ENCODE data around the gene YAP1.
A peak's percentile ranks its signal among the peaks of the same experiment; 100 is the strongest.

YAP1 gene

DNA sequence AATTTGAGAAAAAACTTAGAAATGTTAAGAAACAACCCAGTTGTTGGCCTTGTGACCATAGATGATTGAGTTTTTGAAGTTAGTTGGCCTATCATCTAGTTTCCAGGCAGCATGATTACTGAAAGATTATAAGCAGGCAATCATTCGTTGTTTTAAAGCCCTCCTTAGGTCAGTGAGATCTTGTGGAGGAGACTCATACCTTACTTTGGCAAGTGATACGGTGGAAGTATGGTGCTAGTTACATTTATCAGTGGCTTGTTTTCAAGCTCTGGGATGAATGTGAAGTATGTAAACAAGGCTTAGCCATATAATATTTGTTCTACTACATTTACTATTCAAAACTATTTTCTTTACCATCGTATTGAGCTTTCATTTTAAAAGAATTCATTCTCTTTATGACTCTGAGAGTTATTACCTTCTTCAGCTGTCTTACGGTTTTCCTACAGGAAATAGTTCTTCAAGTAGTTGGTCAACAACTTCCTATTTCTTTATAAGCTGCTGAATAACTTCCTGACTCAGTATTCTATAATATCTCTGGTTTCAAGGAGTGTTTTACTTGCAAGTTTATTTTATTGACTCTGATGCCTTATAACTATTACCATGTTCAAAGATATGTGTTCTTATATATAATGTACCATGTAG, 7.3 kb downstream of the YAP1 start:
- no peak for DNase-seq

DNA sequence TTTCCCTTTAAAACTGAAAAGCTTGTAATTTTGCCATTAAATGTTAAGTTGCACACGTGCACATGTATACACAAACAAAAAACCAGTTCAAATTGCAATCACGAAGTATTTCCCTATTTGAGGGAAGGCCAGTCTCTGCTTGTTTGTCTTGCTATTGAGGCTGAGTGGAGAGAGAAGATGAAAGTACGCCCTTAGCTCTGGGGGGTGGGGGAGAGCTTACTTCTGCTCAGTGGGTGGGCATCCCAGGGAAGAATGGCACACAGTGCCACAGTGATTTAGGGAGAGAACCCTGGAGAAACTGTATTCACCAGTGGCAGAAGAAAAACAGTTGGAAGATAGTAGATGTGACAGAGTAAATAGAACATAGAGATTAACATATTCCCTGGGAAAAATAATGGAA, 8.7 kb downstream of the YAP1 start:
- DNase-seq = peak; percentile 68

DNA sequence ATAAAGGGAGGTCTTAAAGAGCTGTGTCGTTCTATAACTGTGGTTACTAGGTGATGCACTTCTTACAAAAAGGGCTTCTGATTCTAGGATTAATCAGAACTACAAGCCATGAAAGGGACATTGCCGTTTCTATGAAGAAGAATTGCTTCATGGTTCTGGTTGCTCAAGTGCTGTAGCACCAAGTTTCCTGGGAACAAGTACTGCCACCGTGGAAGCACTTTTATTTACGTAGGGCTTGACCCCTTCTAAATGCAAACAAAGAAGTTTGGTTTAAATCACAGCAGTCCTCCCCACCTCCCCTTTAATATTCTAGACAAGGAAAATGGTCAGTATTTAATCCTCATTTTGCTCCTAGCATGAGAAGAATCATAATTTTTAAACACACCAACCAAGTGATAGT, 9.8 kb downstream of the YAP1 start:
- DNase-seq = peak; percentile 42

DNA sequence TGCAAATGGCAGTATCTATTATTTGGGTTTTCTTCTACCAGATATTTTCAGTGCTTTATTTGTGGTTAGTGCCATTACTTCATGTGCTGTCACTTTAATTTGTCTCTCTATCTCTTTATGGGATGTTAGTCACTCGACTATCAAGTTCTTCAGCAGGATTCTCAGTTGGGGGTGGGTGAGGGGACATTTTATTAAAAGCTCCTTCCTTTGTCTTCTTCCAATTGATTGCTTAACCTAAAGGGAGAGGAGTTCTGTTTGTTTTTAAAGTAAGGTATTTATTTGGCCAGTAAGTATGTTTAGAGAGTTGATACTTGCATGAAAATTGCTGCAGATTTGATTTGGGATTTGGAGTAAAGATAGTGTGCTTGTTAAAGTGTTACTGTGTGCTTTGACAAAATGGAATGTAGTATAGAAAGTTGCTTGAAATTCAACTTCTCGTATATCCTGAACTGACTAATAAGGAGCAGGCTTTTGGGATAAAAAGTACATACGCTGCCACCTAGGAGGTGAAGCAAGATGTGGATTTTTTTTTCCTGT, 10.3 kb downstream of the YAP1 start:
- DNase-seq = no peak

DNA sequence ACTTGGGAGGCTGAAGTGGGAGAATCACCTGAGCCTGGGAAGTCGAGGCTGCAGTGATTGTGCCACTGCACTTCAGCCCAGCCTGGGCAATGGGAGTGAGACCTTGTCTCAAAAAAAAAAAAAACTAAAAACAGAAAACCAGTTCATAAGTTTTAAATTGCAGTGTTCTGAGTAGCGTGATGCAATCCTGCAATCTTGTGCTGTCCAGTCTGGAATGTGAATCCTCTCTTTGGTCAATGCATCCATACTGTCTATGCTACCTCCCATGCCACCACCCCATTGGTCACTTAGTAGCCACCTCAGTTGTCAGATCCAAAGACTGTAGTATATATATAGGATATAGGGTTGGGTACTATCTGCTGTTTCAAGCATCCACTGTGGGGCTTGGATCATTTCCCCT, 11.1 kb downstream of the YAP1 start:
- DNase-seq = no peak

DNA sequence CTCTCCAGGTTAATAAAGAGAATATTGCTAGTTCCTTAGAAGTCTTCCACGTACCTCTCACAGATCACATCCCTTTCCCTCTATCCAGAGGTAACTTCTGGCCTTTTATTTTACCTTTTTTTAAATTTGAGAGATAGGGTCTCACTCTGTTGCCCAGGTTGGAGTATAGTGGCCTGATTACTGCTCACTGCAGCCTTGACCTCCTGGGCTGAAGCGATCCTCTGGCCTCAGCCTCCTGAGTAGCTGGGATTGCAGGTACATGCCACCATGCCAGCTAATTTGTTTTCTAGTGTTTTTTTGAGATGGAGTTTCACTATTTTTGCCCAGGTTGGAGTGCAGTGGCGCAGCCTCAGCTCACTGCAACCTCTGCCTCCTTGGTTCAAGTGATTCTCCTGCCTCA, 24.4 kb downstream of the YAP1 start:
- no peak for DNase-seq

DNA sequence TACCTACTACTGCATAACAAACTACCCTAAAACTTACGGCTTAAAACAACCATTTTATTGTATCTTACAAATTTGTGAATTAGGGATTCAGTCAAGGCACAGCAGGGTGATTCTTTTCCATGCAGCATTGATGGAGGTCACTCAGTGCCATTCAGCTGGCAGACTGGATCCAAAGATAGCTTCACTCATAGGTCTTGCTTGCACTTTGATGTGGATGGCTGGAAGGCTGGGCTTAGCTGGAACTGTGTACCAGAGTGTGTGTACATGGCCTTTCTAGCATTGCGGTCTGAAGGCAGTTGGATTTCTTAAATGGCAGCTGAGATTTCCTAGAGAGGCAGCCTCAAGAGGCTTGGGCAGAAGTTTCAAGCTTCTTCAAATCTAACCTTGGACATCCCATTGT, 25.0 kb downstream of the YAP1 start:
- no peak for DNase-seq

DNA sequence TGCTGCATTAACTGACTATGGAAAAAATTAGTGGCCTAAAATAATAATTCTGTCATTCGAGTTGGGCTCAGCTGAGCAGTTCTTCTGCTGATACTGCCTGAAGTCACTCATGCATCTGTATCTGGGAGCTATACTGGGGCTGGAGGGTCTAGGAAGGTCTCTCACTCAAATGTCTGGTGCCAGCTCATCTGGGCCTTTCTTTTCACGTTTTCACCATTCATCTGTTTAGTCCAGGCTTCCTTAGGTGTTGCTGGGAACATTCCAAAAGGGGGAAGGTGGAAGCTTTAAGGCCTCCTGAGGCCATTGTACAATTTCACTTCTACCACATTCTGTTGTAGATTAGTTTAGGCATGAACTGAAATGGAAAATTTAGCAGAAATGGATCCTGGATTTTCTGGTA, 28.0 kb downstream of the YAP1 start:
- no peak for DNase-seq

DNA sequence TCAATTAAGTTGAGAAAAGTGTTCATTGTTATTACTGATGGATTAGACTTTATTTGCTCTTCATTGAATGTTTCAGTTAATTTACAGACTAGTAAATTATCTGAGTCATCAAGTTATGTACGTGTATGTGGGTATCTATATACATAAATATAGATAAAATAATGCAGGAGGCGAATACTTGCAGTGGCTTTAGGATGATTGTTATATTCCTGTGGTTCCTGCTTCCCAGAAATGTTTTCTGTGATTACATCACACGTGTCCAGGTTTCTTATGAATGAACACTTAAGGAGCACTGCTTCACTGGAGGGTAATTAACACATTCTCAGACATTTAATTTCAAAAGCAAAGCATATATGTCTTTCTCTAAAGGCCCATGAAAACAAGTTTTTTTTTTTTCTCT, 28.4 kb downstream of the YAP1 start:
- no peak for DNase-seq

DNA sequence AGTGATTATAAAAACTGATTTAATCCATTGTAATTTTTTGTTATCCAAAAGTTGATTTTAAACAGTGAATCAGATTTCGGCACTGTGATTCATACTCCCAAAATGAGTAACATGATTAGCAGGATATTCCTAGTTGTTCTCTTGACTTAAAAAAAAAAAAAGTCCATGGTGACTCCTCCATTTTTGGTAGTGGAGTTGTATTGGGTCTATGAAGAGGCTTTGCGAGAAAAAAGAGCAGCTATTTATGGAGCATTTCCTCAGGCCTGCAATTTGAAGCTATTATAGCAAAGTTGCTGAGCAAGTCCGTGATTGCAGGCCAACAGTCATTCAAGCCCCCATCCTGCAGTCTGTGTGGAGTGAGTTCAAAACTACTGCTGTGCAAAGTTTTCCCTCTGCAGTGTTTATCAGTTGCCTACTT, 28.8 kb downstream of the YAP1 start:
- DNase-seq = no peak

DNA sequence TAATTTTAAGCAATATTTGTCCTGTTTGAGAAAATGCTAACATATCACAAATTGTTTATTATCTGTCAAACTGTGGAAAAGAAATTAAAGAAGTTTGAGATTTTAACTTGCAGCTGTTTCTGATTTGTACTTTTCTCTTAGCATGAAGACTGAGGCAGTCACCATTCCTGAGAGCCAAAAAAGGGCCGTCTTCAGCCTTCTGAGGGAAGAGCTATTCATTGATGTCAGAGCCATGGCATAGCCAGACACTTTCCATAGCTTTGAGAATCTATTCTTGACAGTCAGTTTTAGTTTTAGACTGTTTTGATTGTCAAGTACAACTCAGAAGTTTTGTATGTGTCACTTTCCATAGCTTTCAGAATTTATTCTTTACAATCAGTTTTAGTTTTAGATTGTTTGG, 32.1 kb downstream of the YAP1 start:
- no peak for DNase-seq

DNA sequence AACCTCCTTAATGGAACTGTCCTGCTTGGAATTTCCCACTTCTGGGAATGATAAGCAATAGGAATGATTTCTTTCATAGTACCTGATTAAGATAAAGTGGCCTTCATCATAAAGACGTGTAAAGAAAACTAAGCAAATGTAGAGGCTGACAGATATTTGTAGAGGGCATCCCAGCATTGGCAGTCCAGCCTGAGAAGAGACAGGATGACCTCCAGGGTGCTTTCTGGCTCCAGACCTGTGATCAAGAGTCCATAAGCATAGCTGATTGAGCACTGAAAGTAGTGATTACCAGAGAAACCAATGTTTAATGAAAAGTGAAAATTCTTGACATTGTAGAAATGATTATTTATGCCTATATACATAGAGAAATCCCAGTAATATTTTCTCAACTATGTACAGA, 33.6 kb downstream of the YAP1 start:
- DNase-seq = no peak

DNA sequence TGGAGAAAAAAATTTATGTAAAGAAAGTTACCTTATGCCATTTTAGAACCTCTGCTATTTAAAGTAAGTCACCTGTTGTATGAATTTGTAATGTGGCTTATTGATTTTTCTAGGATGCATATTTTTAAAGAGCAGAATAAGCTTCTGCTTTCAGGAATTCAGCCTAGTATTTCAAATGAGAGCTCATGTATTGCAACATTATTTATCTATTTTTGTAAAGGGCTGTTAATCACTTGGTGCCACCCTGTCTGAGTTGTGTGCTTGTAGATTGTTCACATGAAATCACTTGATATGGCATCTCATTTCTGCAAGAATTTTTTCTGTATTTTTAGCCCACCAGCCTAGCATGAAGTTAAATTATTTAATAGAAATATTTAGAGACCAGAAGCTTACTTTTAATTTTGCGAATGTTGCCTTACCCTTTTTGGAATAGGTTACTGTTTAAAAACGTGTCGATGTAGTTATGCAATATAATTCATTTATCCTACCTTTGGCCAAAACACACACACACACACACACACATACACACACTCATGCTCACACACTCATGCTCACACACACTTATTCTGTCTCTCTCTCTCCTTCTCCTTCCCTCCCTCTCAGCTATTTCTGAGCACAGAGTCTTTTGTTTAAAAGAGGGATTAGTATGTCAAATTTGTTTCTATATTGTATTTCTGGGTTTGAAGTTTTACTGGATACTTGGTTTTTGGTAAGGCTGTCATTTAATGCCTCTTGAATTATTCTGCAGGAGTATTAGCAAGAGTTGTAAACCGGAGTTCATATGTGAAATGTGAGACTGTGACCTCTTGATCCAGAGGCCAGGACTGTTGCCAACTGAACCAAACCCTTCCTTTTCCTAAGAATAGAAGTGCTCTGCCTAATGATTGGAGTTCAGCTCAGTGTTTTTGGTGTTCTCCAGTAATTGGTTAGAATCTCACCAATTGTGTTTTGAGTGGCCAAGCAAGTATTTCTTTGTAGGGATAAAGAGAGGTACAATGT, 34.4 kb downstream of the YAP1 start:
- no peak for DNase-seq

DNA sequence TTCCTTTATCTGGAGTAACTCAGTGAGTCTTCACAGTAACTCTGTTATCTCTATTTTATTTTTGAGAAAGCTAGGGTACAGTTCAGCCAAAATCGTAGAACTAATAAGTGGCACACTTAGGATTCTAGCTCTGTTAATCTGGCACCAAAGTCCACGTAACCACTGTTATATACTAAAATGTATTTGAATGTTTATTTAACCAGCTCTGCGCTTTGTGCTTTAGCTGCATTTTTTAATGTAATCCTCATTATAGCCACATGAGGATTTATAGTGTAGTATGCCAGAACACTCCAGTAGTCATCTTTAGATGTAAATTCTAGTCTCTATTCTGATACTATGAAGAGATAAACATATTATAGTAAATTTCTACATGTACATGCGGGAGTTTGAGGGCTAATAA, 36.8 kb downstream of the YAP1 start:
- no peak for DNase-seq

DNA sequence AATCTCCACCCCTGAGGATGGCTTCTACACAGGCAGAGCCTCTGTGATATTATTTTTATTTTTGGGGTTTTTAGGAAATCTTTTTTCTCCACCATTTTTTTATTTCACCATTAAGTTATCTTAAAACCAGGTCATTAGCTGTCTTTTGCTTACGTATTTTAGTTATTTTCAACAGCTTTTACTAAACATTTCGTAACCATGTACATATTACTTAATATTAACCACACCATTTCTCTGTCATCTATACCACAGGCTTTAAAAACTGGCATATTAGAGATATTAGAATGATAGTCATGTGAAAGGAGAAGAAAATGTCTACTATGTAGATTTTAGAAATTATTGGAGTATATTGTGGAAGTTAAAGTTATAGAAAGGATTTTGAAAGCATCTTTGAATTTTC, 37.4 kb downstream of the YAP1 start:
- DNase-seq = no peak

DNA sequence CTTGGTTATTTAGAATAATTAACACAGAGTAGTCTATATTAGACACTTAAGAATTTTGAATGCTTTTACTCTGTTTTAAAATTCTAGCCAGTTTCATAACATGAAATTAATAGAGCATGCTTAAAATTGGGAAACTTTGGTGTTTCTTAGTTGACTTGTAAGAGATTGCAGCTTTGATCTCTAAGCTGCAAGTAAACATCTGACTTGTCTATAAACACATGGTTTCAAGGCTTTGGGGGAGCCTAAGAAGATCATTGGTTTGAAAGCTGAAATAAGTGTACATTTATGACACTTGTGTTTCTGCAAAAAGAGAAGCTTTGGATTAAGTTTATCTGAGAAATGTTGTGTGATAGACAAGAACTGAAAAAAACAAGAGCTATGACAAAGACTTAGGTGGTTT, 37.8 kb downstream of the YAP1 start:
- no peak for DNase-seq

DNA sequence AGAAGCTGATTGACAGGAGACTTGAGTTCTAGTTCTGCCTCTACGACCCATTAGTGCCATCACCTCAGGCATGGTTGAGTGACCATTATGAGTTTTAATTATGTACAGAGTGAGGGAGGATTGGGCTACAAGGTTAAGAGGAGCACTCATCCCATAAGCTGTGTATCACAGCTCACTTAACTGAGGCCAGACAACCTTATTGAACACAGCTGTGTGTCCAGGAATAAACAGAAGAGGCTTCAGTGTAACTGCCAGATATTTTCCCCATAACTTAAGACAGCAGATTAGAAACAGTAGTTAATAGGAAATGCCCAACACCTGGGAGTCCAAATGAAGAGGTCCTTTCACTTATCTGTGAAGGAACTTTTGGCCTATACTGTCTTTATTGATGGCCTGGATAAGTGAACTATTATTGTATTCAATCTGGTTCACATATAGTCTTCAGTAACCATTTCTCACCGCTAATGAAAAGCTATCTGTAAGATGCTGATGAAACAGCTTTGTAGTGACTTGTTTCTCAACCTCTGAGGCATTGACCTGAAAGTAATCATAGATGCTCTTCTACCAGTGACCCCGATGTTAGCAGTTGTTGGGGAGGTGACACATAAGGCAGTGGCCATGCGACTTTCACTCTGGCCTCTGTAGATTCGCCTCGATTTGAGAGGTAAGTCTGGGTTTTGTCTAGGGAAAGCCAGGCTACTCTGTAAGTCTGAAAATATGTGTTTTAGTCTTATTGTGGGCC, 41.7 kb downstream of the YAP1 start:
- DNase-seq = no peak

DNA sequence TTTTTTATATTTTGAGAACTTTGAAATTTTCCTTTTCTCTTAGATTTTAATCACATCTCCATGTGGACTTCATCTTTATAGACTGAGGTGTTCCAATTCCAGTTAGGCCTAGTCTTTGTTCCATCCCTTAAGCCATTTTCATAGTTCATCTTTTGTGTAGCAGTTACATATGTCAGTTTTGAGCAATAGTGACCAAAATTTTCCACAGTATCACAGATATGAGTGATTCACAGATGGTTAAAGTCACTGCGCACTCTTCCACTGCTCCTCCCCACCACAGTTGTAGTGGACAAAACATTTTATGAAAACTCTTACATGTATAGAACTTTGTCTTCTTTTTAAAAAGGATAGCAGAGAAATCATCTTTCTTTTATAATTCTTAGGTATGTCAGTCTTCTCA, 42.8 kb downstream of the YAP1 start:
- no peak for DNase-seq

DNA sequence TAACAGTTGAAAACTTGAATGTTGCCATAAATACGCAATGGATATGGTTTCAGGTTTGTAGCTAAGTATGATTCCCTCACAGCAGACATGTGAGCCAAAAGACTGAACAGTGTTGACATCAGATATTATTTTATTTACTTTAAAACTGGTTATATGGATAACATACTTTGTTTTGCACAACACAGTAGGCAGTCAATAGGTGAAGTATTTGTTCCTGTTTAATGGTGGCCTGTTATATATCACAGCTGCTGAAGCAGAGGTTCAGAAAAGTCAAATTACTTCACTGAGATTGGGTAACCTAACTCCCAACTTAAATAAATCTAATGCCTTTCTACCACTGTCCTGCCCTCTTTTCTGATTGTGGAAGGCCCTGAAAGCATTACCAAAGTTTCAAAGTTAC, 44.6 kb downstream of the YAP1 start:
- DNase-seq = no peak

DNA sequence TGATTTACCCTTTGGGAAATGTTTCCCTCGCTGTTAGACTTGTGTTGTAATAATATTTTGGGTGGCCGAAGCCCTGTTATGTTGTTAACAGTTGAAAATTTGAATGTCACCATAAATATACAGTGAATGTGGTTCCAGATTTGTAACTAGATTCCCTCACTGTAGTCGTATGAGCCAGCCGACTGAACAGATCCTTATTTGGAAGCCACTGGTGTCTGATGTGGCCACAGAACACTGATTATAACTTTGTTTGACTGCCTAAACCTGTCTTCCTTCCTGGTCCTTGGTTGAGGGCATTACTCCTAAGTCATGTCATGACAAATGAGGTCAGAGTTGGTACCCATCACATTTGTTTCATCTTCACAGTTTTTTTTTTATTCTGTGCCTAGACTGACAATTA, 45.4 kb downstream of the YAP1 start:
- DNase-seq = no peak

DNA sequence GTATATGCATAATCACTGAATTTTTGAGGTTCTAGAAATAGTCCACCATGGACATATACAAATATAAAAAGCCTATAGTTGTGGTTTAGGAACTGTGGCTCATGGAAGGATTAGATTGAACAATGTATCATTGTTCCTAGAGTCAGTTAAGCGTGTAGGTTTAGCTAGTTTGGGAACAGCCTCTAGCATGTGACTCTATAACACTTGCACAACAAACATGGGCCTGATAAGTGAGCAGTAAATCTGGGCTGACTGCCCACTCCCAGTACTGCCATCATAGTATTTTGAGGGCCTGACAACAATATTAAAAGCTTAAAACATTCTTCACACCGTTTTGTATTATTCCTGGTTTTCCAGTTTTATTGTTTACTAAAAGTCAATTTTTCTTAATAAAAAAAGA, 47.0 kb downstream of the YAP1 start:
- peak; percentile 67 for DNase-seq

DNA sequence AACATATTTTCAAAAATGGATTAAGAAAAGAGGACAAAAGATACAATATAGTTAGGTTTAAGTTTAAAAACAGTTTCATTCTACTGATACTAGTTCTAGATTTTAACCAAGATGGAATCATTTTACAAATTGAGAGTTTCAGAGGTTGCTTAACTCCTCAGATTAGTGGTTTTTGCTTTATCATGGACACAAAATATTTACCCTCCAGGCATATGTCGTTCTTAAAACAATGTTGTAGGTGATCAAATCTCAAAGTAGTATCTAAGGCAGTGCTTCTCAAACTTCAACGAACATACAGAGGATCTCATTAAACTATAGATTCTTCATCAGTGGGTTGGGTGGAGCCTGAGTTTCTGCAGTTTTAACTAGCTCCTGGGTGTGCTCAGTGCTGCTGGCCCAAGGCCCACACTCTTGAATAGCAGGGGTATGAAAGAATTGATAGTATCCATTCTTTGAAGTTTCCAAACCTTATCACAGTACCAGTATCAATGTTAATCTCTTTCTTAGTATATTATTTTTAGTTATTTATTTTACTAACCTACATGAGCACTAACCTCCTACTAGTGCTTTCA, 48.0 kb downstream of the YAP1 start:
- no peak for DNase-seq

DNA sequence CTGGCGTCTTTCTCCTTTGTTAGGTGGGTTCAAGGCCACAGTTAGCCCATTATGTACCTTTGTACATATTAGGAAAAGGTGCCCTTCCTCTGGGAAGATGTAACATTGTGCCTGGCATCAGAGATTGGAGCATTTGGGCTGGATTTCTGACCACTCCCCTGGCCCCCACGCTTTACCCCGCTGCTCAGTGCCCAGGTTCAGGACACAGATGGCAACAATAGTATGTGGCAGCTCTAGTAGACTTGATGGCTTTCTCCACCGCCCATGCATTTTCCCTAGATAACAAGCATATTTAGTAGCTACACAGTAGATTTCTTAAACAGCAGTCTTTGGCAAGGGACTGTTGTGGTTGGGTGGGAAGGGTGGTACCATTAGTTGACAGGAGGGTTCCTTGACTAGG, 53.1 kb downstream of the YAP1 start:
- no peak for DNase-seq

Measured in NCI-H345 (cell line).